Ovary (tissue), 3 donors: Measurements from ENCODE around the gene NAP1L3.

Source experiments
- CTCF ChIP-seq, 3 donors: fragments of 450-650 bp in 2 of 3; fragments of 200-600 bp in 1 of 3; IDR thresholded peaks; one replicate each; pipeline versions ENCODE4 v1.5.1 to v1.8.0; 2016 to 2022; ENCODE audit warnings: antibody characterized with exemption in 3 of 3, mild to moderate bottlenecking in 1 of 3
- EP300 ChIP-seq: sonication (generic); formaldehyde crosslinking; IDR thresholded peaks from one replicate; pipeline ENCODE4 v1.6.1; 2017; ENCODE audit warnings: antibody characterized with exemption
- POLR2A ChIP-seq: fragments of 450-650 bp; IDR thresholded peaks from one replicate; pipeline ENCODE4 v1.6.1; 2017; ENCODE audit warnings: antibody characterized with exemption, mild to moderate bottlenecking, moderate library complexity
- donor health status: DM: no; HTN: no; CAD: no.

GRCh38 chrX:93637591-93637990 is 35.8 kb downstream of the NAP1L3 start:
- TF ChIP-seq CTCF (IDR thresholded peaks at IDR 0.05): no peak
- no peak for TF ChIP-seq POLR2A
- no peak for TF ChIP-seq EP300
